Posterior cingulate gyrus (tissue), 11 donors: ENCODE measurements around the gene HCN3.
"Not testable (repeated sequence)": the region's sequence is repeated elsewhere in the genome, so short reads cannot be mapped to it uniquely, and the experiment has no call there.

Experiments
- DNase-seq, 10 donors: peaks; one replicate each; pipeline versions ENCODE4 v3.0.0 to v3.0.0-alpha.2; 2020 to 2021; ENCODE audit warnings: mixed read lengths in 3 of 10
- intact Hi-C: fragments of 100-400 bp; cut with DNase I; formaldehyde crosslinking; loops from one replicate; pipeline ENCODE4 v1.15.1; 2023

The HCN3 gene

GRCh38 chr1:155324717-155325602, 47.7 kb downstream of the HCN3 start:
- DNase-seq: peak in 3 of 10 donors; percentile 17 to 89 (median 20)
- intact Hi-C loops: loop anchor here (1.0 kb wide), 1 partner anchor 75 kb away; no protein-coding TSS in a partner anchor

GRCh38 chr1:155325603-155325893, 48.3 kb downstream of the HCN3 start:
- peak in 1 of 10 donors; percentile 72 for DNase-seq
- intact Hi-C loops: no loop called here

- DNase-seq: peak in 1 of 10 donors; percentile 30
- intact Hi-C loops: no loop called here
Measured at GRCh38 chr1:155326020-155326526, 48.8 kb downstream of the HCN3 start.

GRCh38 chr1:155326631-155327037, 49.4 kb downstream of the HCN3 start:
- intact Hi-C loops: no loop called here
- DNase-seq: peak in 1 of 10 donors; percentile 83

DNA sequence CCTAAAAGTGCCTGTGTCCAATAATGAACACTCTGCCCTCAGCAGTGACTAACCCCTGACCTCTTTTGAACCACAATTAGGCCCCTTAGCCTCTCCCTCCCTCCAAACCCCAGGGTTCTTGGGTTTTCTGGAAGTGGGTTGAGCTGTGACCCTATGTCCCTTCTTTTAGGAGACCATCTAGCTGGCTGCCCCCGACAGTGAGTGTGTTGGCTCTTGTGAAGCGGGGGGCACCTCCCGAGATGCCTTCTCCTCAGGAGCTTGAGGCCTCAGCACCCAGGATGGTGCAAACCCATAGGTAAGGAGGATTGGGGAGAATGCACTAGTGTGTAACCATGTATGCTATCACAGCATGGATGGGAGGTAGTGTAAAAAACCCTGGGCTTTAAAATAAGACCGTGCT, 50.7 kb downstream of the HCN3 start:
- DNase-seq: peak in 1 of 10 donors; percentile 59
- intact Hi-C loops: no loop called here

- DNase-seq, intact Hi-C loops: not testable (repeated sequence)
Measured at GRCh38 chr1:155328856-155329255, 51.6 kb downstream of the HCN3 start.

DNA sequence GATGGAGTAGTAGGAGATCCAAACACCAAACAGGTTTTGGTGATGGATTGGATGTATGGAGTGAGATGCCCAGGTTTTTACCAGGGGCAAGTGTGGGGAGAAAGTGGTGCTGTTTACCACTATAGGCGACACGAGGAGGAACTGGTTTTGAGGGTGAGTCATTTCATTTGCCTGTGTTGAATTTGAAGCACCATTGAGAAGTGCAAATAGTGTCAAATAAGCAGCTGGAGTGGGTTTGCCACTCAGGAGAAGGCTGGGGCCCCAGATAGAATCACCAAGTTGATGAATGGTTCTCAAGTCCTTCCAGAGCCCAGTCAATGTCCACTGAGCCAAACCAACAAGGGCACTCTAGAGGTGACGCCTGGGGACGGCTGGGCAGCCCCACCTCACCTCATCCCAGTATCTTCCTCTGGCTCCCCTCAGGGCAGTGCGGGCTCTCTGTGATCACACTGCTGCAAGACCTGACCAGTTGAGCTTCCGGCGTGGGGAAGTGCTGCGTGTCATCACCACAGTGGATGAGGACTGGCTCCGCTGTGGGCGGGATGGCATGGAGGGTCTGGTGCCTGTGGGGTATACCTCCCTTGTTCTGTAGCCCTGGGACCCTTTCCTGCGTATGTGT, 52.8 kb downstream of the HCN3 start:
- peak in 1 of 10 donors; percentile 80 for DNase-seq
- intact Hi-C loops: no loop called here

DNA sequence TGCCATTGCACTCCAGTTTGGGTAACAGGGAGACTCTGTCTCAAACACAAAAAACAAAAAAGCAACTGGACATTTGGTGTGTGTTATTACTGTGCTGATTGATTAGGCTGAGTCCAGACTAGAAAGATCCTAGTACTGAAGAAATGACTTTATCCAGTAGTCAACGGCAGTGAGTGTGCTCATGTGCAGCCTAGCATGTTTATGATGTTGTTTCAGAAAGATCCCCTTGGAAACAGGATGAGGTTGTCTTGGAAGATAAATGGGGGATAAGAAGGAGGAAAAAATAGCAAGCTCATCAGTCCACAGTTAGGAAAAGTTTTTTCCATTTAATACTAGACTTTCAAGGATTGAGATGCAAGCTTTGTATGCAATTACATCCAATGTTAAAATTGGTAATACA, 57.7 kb downstream of the HCN3 start:
- intact Hi-C loops: no loop called here
- DNase-seq: no peak
